ENCODE data around the gene COL15A1. TPM values are rescaled to one million over a fixed set of nuclear protein-coding genes. Genes with fewer than 3 reads are reported as not detected.

The COL15A1 gene
- total RNA-seq, 6 experiments from 2014 or later = 0.20 to 0.50 (median 0.32) TPM

DNA sequence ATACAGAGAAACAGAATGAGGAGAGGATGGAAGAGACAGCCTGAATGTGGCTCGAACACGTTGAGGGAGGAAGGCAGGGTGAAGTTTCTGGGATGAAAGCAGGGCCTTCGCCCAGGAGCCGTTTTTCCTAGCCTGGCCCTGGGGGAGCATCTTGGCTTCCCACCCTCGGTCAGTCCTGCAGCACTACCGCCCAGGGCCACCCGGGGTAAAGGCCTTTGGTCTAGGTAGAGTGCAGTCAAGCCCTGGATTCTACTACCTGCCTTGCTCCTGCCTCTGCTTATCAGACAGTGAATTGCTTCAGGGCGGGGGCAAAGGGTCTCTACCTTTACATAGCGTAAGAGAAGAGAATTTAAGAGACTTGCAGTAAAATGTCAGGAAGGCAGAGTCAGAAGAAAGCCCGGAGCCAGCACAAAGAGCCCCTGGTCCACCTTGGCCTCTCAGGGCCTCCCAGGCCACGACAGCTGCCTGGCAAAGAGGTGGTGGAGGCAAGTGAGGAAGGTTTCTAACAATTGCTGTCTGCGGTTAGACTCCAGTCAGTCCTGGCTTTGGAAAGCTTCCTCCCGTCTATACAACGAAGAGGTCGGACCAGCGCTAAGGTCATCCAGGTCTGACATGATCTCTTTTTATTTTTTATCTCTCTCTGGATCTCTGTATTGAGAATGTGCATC, 17.9 kb downstream of the COL15A1 start:
- H3K27ac Mint-ChIP-seq = peak overlapping the region; percentile 64

DNA sequence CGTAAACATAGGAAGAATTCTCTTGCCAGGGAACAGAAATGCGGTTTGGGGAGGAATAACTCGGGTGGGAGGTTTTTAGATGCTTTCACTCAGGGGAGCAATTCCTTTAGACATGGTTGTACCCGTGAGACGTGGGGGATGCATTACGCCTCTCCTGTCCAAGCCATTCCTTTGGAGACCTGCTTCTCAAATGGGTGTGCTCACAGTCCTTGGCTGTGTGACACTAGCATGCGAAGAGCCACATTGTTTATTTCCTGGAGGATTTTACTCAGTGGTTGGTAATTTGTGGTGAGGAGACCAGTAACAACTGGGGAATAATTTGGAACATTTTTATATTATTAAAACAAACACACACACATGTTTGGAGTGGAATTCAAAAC, 18.5 kb downstream of the COL15A1 start:
- TF ChIP-seq, protein P1, sequence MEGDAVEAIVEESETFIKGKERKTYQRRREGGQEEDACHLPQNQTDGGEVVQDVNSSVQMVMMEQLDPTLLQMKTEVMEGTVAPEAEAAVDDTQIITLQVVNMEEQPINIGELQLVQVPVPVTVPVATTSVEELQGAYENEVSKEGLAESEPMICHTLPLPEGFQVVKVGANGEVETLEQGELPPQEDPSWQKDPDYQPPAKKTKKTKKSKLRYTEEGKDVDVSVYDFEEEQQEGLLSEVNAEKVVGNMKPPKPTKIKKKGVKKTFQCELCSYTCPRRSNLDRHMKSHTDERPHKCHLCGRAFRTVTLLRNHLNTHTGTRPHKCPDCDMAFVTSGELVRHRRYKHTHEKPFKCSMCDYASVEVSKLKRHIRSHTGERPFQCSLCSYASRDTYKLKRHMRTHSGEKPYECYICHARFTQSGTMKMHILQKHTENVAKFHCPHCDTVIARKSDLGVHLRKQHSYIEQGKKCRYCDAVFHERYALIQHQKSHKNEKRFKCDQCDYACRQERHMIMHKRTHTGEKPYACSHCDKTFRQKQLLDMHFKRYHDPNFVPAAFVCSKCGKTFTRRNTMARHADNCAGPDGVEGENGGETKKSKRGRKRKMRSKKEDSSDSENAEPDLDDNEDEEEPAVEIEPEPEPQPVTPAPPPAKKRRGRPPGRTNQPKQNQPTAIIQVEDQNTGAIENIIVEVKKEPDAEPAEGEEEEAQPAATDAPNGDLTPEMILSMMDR (IDR thresholded peaks at IDR 0.05) = no peak
- Mint-ChIP-seq H3K4me1 (ENCODE audit: low read depth) (peaks cover 60% of the 10 kb centered on the region), H3K27ac (peak overlapping the region; percentile 64), H3K36me3 (ENCODE audit: low read depth) (peaks cover 4% of the 10 kb centered on the region), H3K4me3 (peak overlapping the region; percentile 62), H3K9me3 (peaks cover 7% of the 10 kb centered on the region), H3K27me3 (ENCODE audit: insufficient read depth) (peaks cover 4% of the 10 kb centered on the region; the same call in 1 of the 2 replicates)
- DNase-seq = peak; percentile 73

More for the DNA sequence above, 17.9 kb downstream of the COL15A1 start:
- Mint-ChIP-seq H3K36me3 (ENCODE audit: low read depth) (peaks cover 9% of the 10 kb centered on the region), H3K9me3 (peaks cover 7% of the 10 kb centered on the region), H3K27me3 (ENCODE audit: insufficient read depth) (peaks cover 4% of the 10 kb centered on the region; the same call in 1 of the 2 replicates), H3K4me3 (peak overlapping the region; percentile 62; the same call in 1 of the 2 replicates), H3K4me1 (ENCODE audit: low read depth) (peaks cover 60% of the 10 kb centered on the region)
- DNase-seq = no peak
- TF ChIP-seq, protein P1 (IDR thresholded peaks at IDR 0.05) = peak; percentile 16; the same call in 1 of the 2 replicates

DNA sequence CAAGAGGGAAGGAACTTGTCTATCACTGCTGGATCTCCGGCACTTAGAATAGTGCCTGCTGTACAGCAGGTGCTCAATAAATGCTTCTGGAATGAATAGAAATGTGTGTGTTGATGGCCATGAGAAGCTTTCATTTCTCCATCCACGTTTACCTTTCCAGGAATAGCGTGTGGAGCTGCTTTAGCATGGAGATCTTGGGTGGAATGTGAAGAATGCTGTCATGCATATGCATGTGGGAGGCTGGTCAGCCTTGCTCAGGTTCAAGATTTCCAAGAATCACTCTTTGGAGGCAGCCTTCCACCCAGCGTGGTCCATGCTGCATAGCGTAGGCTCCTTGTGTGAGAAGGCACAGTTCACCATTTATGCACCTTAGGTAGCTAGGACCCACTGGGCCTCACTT, 19.2 kb downstream of the COL15A1 start:
- Mint-ChIP-seq H3K36me3 (ENCODE audit: low read depth) (peaks cover 4% of the 10 kb centered on the region), H3K9me3 (peaks cover 4% of the 10 kb centered on the region), H3K4me1 (ENCODE audit: low read depth) (peaks cover 57% of the 10 kb centered on the region), H3K27ac (no peak overlapping the region), H3K27me3 (ENCODE audit: insufficient read depth) (peaks cover 4% of the 10 kb centered on the region; the same call in 1 of the 2 replicates), H3K4me3 (peak overlapping the region; percentile 62; the same call in 1 of the 2 replicates)
- DNase-seq = no peak
- TF ChIP-seq, protein P1 (IDR thresholded peaks at IDR 0.05) = no peak

- peaks cover 44% of the 10 kb centered on the region for H3K4me1 Mint-ChIP-seq (ENCODE audit: low read depth)
- TF ChIP-seq, protein P1 (IDR thresholded peaks at IDR 0.05) = no peak
- peaks cover 4% of the 10 kb centered on the region; the same call in 1 of the 2 replicates for H3K27me3 Mint-ChIP-seq (ENCODE audit: insufficient read depth)
- no peak overlapping the region for H3K27ac Mint-ChIP-seq
- H3K9me3 Mint-ChIP-seq = no peaks in the 10 kb centered on the region
- DNase-seq = no peak
- no peaks in the 10 kb centered on the region for H3K36me3 Mint-ChIP-seq (ENCODE audit: low read depth)
- H3K4me3 Mint-ChIP-seq = no peak overlapping the region
Observed at GRCh38 chr9:98964201-98964600, 20.5 kb downstream of the COL15A1 start.

- Mint-ChIP-seq H3K27me3 (ENCODE audit: insufficient read depth) (peaks cover 4% of the 10 kb centered on the region; the same call in 1 of the 2 replicates), H3K4me3 (no peak overlapping the region), H3K4me1 (ENCODE audit: low read depth) (peaks cover 37% of the 10 kb centered on the region), H3K27ac (no peak overlapping the region), H3K9me3 (no peaks in the 10 kb centered on the region), H3K36me3 (ENCODE audit: low read depth) (no peaks in the 10 kb centered on the region)
- TF ChIP-seq, protein P1 (IDR thresholded peaks at IDR 0.05) = no peak
- DNase-seq = no peak
Observed at GRCh38 chr9:98964911-98965336, 21.2 kb downstream of the COL15A1 start.
